Neural cell (in vitro differentiated cells): ENCODE data around the gene COG1. TPM values are rescaled to one million over a fixed set of nuclear protein-coding genes. Genes with fewer than 3 reads are reported as not detected.

ENCODE experiments used
- H2AFZ ChIP-seq: fragments of 200-600, 300-800 bp; sonication (generic), shearing (Covaris generic); 2 replicates; pipeline ENCODE4 v1.6.0; 2014; ENCODE audit warnings: low read depth, mild to moderate bottlenecking, antibody characterized with exemption, low read length, moderate library complexity
- H3F3A ChIP-seq: fragments of 200-600 bp; shearing (Covaris generic); 2 replicates; pipeline ENCODE4 v1.6.1; 2016; ENCODE audit warnings: mild to moderate bottlenecking, moderate library complexity, mixed read lengths, antibody characterized with exemption, low read length; ENCODE audit not compliant: insufficient read depth, poor library complexity, severe bottlenecking
- H3K27ac ChIP-seq: fragments of 200-600, 300-800 bp; sonication (generic), shearing (Covaris generic); 2 replicates; pipeline ENCODE4 v1.5.1; 2014; ENCODE audit warnings: mild to moderate bottlenecking, low read length, moderate library complexity
- H3K27me3 ChIP-seq: fragments of 300-800, 200-600 bp; sonication (generic), shearing (Covaris generic); 2 replicates; pipeline ENCODE4 v1.6.0; 2014; ENCODE audit warnings: mild to moderate bottlenecking, low read depth, low read length, moderate library complexity; ENCODE audit not compliant: insufficient read depth
- H3K36me3 ChIP-seq: fragments of 300-800, 200-600 bp; sonication (generic), shearing (Covaris generic); 2 replicates; pipeline ENCODE4 v1.5.1; 2014; ENCODE audit warnings: mild to moderate bottlenecking, antibody characterized with exemption, low read length, moderate library complexity; ENCODE audit not compliant: insufficient read depth
- H3K4me2 ChIP-seq: fragments of 300-800, 200-600 bp; sonication (generic), shearing (Covaris generic); 2 replicates; pipeline ENCODE4 v1.6.0; 2014; ENCODE audit warnings: mild to moderate bottlenecking, low read length
- H3K4me3 ChIP-seq: fragments of 300-800, 200-600 bp; sonication (generic), shearing (Covaris generic); 2 replicates; pipeline ENCODE4 v1.5.1; 2014; ENCODE audit warnings: mild to moderate bottlenecking, low read length, moderate library complexity
- H3K79me2 ChIP-seq: fragments of 200-600 bp; shearing (Covaris generic); replicated peaks from 2 replicates; pipeline ENCODE4 v1.6.0; 2014; ENCODE audit warnings: mild to moderate bottlenecking, low read length, moderate library complexity; ENCODE audit not compliant: insufficient read depth
- H3K9ac ChIP-seq: fragments of 300-800, 200-600 bp; sonication (generic), shearing (Covaris generic); 2 replicates; pipeline ENCODE4 v1.6.1; 2016; ENCODE audit warnings: mild to moderate bottlenecking, low read length, mixed read lengths
- H3K9me2 ChIP-seq: fragments of 200-600 bp; shearing (Covaris generic); 2 replicates; pipeline ENCODE4 v1.6.1; 2016; ENCODE audit warnings: mild to moderate bottlenecking, low read length, mixed read lengths; ENCODE audit not compliant: insufficient read depth
- H3K9me3 ChIP-seq: fragments of 200-600, 300-800 bp; sonication (generic), shearing (Covaris generic); 2 replicates; pipeline ENCODE4 v1.6.1; 2016; ENCODE audit warnings: mild to moderate bottlenecking, mixed run types, low read length, moderate library complexity, mixed read lengths
- H4K20me1 ChIP-seq: fragments of 200-600 bp; shearing (Covaris generic); 2 replicates; pipeline ENCODE4 v1.6.1; 2016; ENCODE audit warnings: mild to moderate bottlenecking, mixed run types; ENCODE audit not compliant: insufficient read depth
- EZH2 ChIP-seq: fragments of 200-600, 300-800 bp; shearing (Covaris generic), sonication (generic); IDR thresholded peaks from 2 replicates; pipeline ENCODE4 v1.6.1; 2014; ENCODE audit warnings: antibody characterized with exemption, low read length, borderline replicate concordance, mild to moderate bottlenecking; ENCODE audit not compliant: insufficient read depth, poor library complexity, severe bottlenecking
- POLR2AphosphoS5 ChIP-seq: IDR thresholded peaks from 2 replicates; pipeline ENCODE4 v1.6.1; 2012
- polyA plus RNA-seq: library from polyadenylated mRNA; depleted of rRNA; stranded (reverse); fragments of >200 nt; gene quantifications from 2 replicates; pipeline ENCODE4 v1.2.3, GENCODE V29; 2014

The COG1 gene
- polyA plus RNA-seq, 1 donor from 2014 or later: 23.5 TPM

DNA sequence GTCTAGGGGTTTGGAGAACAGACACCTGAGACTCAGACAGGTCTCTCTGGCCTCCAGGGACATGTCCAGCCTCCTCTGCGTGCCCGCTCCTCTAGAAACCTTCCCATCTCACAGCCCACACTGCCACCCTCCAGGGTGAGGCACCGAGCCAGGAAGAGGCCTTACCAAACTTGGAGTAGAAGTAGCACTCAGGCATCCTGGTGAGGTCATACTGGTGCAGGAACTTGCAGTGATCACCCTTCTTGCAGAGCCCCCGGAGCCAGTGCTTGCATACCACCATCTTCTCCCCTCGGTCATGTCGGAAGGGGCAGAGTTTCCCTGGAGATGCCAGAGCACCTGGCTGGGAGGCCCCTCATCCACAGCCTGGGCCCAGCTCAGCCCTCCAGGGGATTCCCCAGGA is 64.7 kb downstream of the COG1 start:
- H3K36me3 ChIP-seq: no peaks in the 10 kb centered on the region
- no peak overlapping the region for H3K4me2 ChIP-seq
- no peaks in the 10 kb centered on the region for H3K9me3 ChIP-seq
- TF ChIP-seq EZH2 (no peak), POLR2AphosphoS5 (no peak)
- no peaks in the 10 kb centered on the region for H3K9me2 ChIP-seq
- H3K9ac ChIP-seq: no peak overlapping the region
- no peaks in the 10 kb centered on the region for H3F3A ChIP-seq
- H3K27me3 ChIP-seq: no peaks in the 10 kb centered on the region
- no peak overlapping the region for H3K27ac ChIP-seq
- no peaks in the 10 kb centered on the region for H4K20me1 ChIP-seq
- no peak overlapping the region for H2AFZ ChIP-seq
- no peak overlapping the region for H3K4me3 ChIP-seq
- no peaks in the 10 kb centered on the region for H3K79me2 ChIP-seq

Other genes starting within 250 kb of the COG1 start
- 7.4 and 8.0 TPM in 2 replicates for gene SLC39A11, start 100.4 kb upstream of the COG1 start, polyA plus RNA-seq
- 7.7 and 8.1 TPM in 2 replicates for gene SSTR2, start 28.0 kb upstream of the COG1 start, polyA plus RNA-seq
- not detected in 2 replicates for gene CPSF4L, start 68.8 kb downstream of the COG1 start, polyA plus RNA-seq
- gene CDC42EP4, start 118.9 kb downstream of the COG1 start, polyA plus RNA-seq: 19.4 and 29.0 TPM in 2 replicates